HepG2 (cell line): ENCODE data around the gene DZANK1. TPM values are rescaled to one million over a fixed set of nuclear protein-coding genes. Genes with fewer than 3 reads are reported as not detected.

Experiments used
- ATAD3A ChIP-seq: sonication (generic); formaldehyde crosslinking; IDR thresholded peaks from 2 replicates; pipeline ENCODE4 v1.4.0; 2020; ENCODE audit warnings: missing genetic modification reagents
- ATM ChIP-seq: fragments of 450-650 bp; IDR thresholded peaks from 2 replicates; pipeline ENCODE4 v1.7.1; 2017; ENCODE audit warnings: mild to moderate bottlenecking, borderline replicate concordance
- CBFB ChIP-seq: sonication (generic); formaldehyde crosslinking; IDR thresholded peaks from 2 replicates; pipeline ENCODE4 v1.4.0; 2020; ENCODE audit warnings: missing genetic modification reagents
- ESRRA ChIP-seq: sonication (generic); formaldehyde crosslinking; IDR thresholded peaks from 2 replicates; pipeline ENCODE4 v1.5.1; 2020; ENCODE audit warnings: mild to moderate bottlenecking, low read depth, missing genetic modification reagents
- FOSL2 ChIP-seq: sonication (generic); formaldehyde crosslinking; IDR thresholded peaks from 2 replicates; pipeline ENCODE4 v1.4.0; 2020; ENCODE audit warnings: missing genetic modification reagents
- JDP2 ChIP-seq: sonication (generic); formaldehyde crosslinking; IDR thresholded peaks from 2 replicates; pipeline ENCODE4 v1.8.1; 2022; ENCODE audit warnings: missing genetic modification reagents, borderline replicate concordance
- LBX2 ChIP-seq: sonication (generic); formaldehyde crosslinking; IDR thresholded peaks from 2 replicates; pipeline ENCODE4 v1.5.0; 2020; ENCODE audit warnings: missing genetic modification reagents, mild to moderate bottlenecking, borderline replicate concordance
- NR3C1 ChIP-seq: sonication (generic); formaldehyde crosslinking; IDR thresholded peaks from 2 replicates; pipeline ENCODE4 v1.4.0; 2020; ENCODE audit warnings: missing genetic modification reagents
- RAD21 ChIP-seq: fragments of 450-650 bp; formaldehyde crosslinking; IDR thresholded peaks from 2 replicates; pipeline ENCODE4 v1.5.0; 2020; ENCODE audit warnings: mild to moderate bottlenecking
- SAFB2 ChIP-seq: sonication (generic); formaldehyde crosslinking; IDR thresholded peaks from 2 replicates; pipeline ENCODE4 v1.5.1; 2020; ENCODE audit warnings: missing genetic modification reagents, low read depth, mild to moderate bottlenecking, borderline replicate concordance
- TBP ChIP-seq: sonication (generic); formaldehyde crosslinking; IDR thresholded peaks from 2 replicates; pipeline ENCODE4 v1.5.0; 2020; ENCODE audit warnings: missing genetic modification reagents
- ZGPAT ChIP-seq: IDR thresholded peaks from 2 replicates; pipeline ENCODE4 v1.6.1; 2016; ENCODE audit warnings: mild to moderate bottlenecking
- ZNF138 ChIP-seq: sonication (generic); formaldehyde crosslinking; IDR thresholded peaks from 2 replicates; pipeline ENCODE4 v1.5.0; 2020; ENCODE audit warnings: mild to moderate bottlenecking, low read depth, missing genetic modification reagents
- ZNF432 ChIP-seq: sonication (generic); formaldehyde crosslinking; IDR thresholded peaks from 2 replicates; pipeline ENCODE4 v1.5.0; 2020; ENCODE audit warnings: missing genetic modification reagents, mild to moderate bottlenecking, borderline replicate concordance
- ZNF605 ChIP-seq: sonication (generic); formaldehyde crosslinking; IDR thresholded peaks from 2 replicates; pipeline ENCODE4 v1.8.0; 2022; ENCODE audit warnings: mild to moderate bottlenecking, missing genetic modification reagents
- ZNF619 ChIP-seq: sonication (generic); formaldehyde crosslinking; IDR thresholded peaks from 2 replicates; pipeline ENCODE4 v1.4.0; 2020; ENCODE audit warnings: mild to moderate bottlenecking, missing genetic modification reagents
- ZNF891 ChIP-seq: sonication (generic); formaldehyde crosslinking; IDR thresholded peaks from 2 replicates; pipeline ENCODE4 v1.5.0; 2020; ENCODE audit warnings: mild to moderate bottlenecking, missing genetic modification reagents
- polyA plus RNA-seq, 8 experiments: library from polyadenylated mRNA; depleted of rRNA in 3 of 8; stranded (reverse) in 7 of 8; unstranded in 1 of 8; fragments of >200 nt; fragmentation: Illumina TruSeq in 4 of 8; extraction: Trizol in 4 of 8; gene quantifications; 2 replicates each; pipeline versions ENCODE4 v1.2.1 to v1.2.3, GENCODE V29; 2011 to 2016; ENCODE audit warnings: low read depth in 4 of 8, missing spikeins in 1 of 8, mixed read lengths in 1 of 8; ENCODE audit not compliant: insufficient read depth in 1 of 8
- total RNA-seq, 5 experiments: library from RNA; depleted of rRNA; stranded (reverse); fragments of >200 nt; fragmentation: Illumina TruSeq; extraction: Trizol; gene quantifications; 2 replicates each; pipeline ENCODE4 v1.2.3, GENCODE V29; 2016; ENCODE audit warnings: low read depth in 1 of 5
- TF ChIP-seq, protein P1 (sequence below), 2 experiments: sonication (generic) in 1 of 2; formaldehyde crosslinking in 1 of 2; IDR thresholded peaks; 2 replicates each; pipeline versions ENCODE4 v1.6.1 to v1.9.0; 2014 to 2022; ENCODE audit warnings: antibody characterized with exemption in 1 of 2, borderline replicate concordance in 1 of 2, inconsistent platforms in 1 of 2, low read depth in 1 of 2, missing genetic modification reagents in 1 of 2
- TF ChIP-seq, protein P2 (sequence below): sonication (generic); formaldehyde crosslinking; IDR thresholded peaks from 2 replicates; pipeline ENCODE4 v1.4.0; 2020; ENCODE audit warnings: low read depth, mild to moderate bottlenecking, missing genetic modification reagents

DZANK1 gene
- total and polyA plus RNA-seq, 2 of the 13 experiments (the other 11 are each of a cell fraction or from before 2014, with no cell fraction given), result 1.6 to 3.2 TPM

DNA sequence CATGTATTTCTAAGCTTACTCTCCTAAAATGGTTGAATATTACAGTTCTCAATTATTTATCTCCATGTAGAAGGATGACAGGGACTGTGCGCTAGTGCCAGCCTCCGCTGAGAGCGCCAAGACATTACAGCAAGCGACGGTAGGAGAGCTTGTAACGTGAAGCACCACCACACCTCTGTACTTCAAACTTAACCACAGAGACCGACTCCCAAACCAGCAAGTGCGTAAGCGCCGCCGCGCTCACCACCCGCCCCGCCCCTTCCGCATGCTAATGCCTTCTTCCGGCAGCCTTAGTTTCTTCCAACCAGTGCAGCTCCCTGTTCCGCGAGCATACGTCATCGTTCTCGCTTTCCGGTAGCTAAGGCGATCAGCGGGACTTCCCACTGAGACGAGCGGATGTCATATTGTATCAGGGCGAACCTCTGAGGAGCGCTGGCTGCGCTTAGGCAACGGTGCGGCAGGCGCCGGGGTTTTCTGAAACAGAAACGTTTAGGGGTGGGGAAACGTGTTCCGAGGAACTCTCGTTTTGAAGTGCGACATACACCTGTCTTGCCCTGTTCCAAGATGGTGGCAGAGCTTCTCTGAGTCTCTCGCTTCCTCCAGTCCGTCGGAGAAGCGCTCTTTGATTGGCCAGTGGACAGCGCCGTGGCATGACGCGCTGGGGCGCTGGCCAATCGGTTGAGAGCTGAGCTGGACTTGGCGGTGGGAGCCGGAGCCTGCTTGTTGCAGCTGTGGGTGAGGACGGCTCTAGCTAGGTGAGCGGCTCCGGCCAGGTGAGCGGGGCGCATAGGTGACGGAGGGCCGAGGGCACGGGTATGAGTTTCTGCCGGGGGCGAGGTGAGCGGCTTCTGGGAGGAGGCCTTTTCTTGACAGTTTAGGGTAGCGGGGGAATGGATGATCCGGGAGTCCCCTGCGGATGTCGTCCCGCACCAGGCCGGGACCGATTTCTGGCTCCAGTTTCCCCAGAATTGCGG, 40.7 kb upstream of the DZANK1 start, which contains the start of gene SEC23B (continued):
- TF ChIP-seq, protein P1, sequence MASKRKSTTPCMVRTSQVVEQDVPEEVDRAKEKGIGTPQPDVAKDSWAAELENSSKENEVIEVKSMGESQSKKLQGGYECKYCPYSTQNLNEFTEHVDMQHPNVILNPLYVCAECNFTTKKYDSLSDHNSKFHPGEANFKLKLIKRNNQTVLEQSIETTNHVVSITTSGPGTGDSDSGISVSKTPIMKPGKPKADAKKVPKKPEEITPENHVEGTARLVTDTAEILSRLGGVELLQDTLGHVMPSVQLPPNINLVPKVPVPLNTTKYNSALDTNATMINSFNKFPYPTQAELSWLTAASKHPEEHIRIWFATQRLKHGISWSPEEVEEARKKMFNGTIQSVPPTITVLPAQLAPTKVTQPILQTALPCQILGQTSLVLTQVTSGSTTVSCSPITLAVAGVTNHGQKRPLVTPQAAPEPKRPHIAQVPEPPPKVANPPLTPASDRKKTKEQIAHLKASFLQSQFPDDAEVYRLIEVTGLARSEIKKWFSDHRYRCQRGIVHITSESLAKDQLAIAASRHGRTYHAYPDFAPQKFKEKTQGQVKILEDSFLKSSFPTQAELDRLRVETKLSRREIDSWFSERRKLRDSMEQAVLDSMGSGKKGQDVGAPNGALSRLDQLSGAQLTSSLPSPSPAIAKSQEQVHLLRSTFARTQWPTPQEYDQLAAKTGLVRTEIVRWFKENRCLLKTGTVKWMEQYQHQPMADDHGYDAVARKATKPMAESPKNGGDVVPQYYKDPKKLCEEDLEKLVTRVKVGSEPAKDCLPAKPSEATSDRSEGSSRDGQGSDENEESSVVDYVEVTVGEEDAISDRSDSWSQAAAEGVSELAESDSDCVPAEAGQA (IDR thresholded peaks at IDR 0.05; ENCODE audit: low read depth), result peak; percentile 99
- TF ChIP-seq, protein P1 (CRISPR knock-in tag; IDR thresholded peaks at IDR 0.05; ENCODE audit: borderline replicate concordance), result peak; percentile 93; the same call in 1 of the 2 replicates
- TF ChIP-seq ATAD3A (CRISPR knock-in tag) (no peak; the same call in 1 of the 2 replicates), ZNF432 (CRISPR knock-in tag) (no peak), CBFB (CRISPR knock-in tag) (peak; percentile 93), ZNF605 (CRISPR knock-in tag) (peak; percentile 98), JDP2 (CRISPR knock-in tag) (no peak; the same call in 1 of the 2 replicates), ZNF619 (CRISPR knock-in tag) (peak; percentile 97), ESRRA (CRISPR knock-in tag) (0 out of 2 replicates have a peak, but pooled peaks have one; percentile 70), ZGPAT (CRISPR knock-in tag) (peak; percentile 99), FOSL2 (CRISPR knock-in tag) (peak; percentile 74), LBX2 (CRISPR knock-in tag) (no peak; the same call in 1 of the 2 replicates), ATM (no peak), ZNF138 (CRISPR knock-in tag) (peak; percentile 81; the same call in 1 of the 2 replicates), ZNF891 (peak; percentile 81), SAFB2 (CRISPR knock-in tag) (peak; percentile 2; the same call in 1 of the 2 replicates), NR3C1 (CRISPR knock-in tag) (no peak), RAD21 (0 out of 2 replicates have a peak, but pooled peaks have one; percentile 33), TBP (CRISPR knock-in tag) (peak; percentile 92; the same call in 1 of the 2 replicates)
- TF ChIP-seq, protein P2, sequence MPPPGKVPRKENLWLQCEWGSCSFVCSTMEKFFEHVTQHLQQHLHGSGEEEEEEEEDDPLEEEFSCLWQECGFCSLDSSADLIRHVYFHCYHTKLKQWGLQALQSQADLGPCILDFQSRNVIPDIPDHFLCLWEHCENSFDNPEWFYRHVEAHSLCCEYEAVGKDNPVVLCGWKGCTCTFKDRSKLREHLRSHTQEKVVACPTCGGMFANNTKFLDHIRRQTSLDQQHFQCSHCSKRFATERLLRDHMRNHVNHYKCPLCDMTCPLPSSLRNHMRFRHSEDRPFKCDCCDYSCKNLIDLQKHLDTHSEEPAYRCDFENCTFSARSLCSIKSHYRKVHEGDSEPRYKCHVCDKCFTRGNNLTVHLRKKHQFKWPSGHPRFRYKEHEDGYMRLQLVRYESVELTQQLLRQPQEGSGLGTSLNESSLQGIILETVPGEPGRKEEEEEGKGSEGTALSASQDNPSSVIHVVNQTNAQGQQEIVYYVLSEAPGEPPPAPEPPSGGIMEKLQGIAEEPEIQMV (CRISPR knock-in tag), result 0 out of 2 replicates have a peak, but pooled peaks have one; percentile 61
